ENCODE results near the gene STON2. TPM values are rescaled to one million over a fixed set of nuclear protein-coding genes. Genes with fewer than 3 reads are reported as not detected.
A peak's percentile ranks its signal among the peaks of the same experiment; 100 is the strongest.

Gene STON2
- polyA plus RNA-seq, 2 of the 4 experiments (the other 2 are of a cell fraction): 0.53 to 1.3 TPM

GRCh38 chr14:81211844-81212243, 188.3 kb downstream of the STON2 start:
- CTCF ChIA-PET: interaction anchor here (0.7 to 2.3 kb wide), 4 partner anchors 41 to 252 kb away, joined by 3 to 10 read pairs (median 4); no protein-coding TSS in a partner anchor

More at GRCh38 chr14:81211844-81212243, 188.3 kb downstream of the STON2 start:
- DNase-seq (ENCODE audit: low read depth in 1 of 2, low spot score in 1 of 2) (peak in 1 of 2 experiments; percentile 37), ATAC-seq (peak; percentile 70 to 78; a peak in 4 of 6 replicates), FAIRE-seq (no peak)
- POLR2A ChIA-PET: no interaction called here
- no peak overlapping the region for H3K27ac ChIP-seq
- no peak overlapping the region for H3K4me3 ChIP-seq
- WGBS (ENCODE audit: missing lambda C conversion rate): 78% methylated on average over 2 of the region's 2 CpGs
- H3K4me2 ChIP-seq: no peak overlapping the region
- H3K4me1 ChIP-seq: no peaks in the 10 kb centered on the region
- TF ChIP-seq RFX5 (IDR thresholded peaks at IDR 0.05) (no peak), CTCF (IDR thresholded peaks at IDR 0.05) (peak; percentile 40), RAD21 (conservative IDR thresholded peaks at IDR 0.05 in 1 of 2, IDR thresholded peaks at IDR 0.05 in 1 of 2) (peak; percentile 50 to 53; a peak in 4 of 5 replicates)
- no peaks in the 10 kb centered on the region for H3K9me3 ChIP-seq

Small RNA genes within 50 kb of the gene (small RNA-seq; reads per million reads assigned to genes)
- gene DYNLL1P1 (0 reads per million in 6 experiments), gene DYNLL1P2 (0 reads per million in 6 experiments)

Other genes starting within 250 kb of the STON2 start
- 19.6 and 22.4 TPM in 2 replicates for gene GTF2A1, start 179.4 kb downstream of the STON2 start, polyA plus RNA-seq (2011; rRNA removed)
- gene GTF2A1, start 179.4 kb downstream of the STON2 start, polyA plus RNA-seq (2017; fragmentation: RNase III; extraction: RNeasy Plus Mini Kit Qiagen cat#74134 plus additional on column Dnase treatment): 12.5 to 15.0 TPM (median 13.3 TPM) in 3 replicates
- 43.2 and 54.2 TPM in 2 replicates for gene SEL1L, start 133.5 kb upstream of the STON2 start, polyA plus RNA-seq (2011; rRNA removed)
- gene SEL1L, start 133.5 kb upstream of the STON2 start, polyA plus RNA-seq (2017; fragmentation: RNase III; extraction: RNeasy Plus Mini Kit Qiagen cat#74134 plus additional on column Dnase treatment): 24.6 to 26.8 TPM (median 25.9 TPM) in 3 replicates

Measured in A549 (cell line).